T-helper 1 cell treated with Interleukin-12 subunit alpha and Interleukin-12 subunit beta and Interleukin-4 antibody, amounts not matched to agents 30 ng/mL and 1 ng/mL, for 36 hours (primary cell): ENCODE data around the gene LYZL2. TPM values are rescaled to one million over a fixed set of nuclear protein-coding genes. Genes with fewer than 3 reads are reported as not detected.
"Not testable (repeated sequence)": the region's sequence is repeated elsewhere in the genome, so short reads cannot be mapped to it uniquely, and the experiment has no call there.

Experiments
- intact Hi-C: fragments of 100-400 bp; cut with micrococcal nuclease; formaldehyde crosslinking; loops from one replicate; pipeline ENCODE4 v1.15.1; 2024
- total RNA-seq: library from RNA; stranded (reverse); gene quantifications from 2 replicates; pipeline ENCODE4 v1.2.3, GENCODE V29; 2022

Gene LYZL2
- total RNA-seq, 1 donor from 2014 or later, result not detected

GRCh38 chr10:30639946-30640786, 10.6 kb upstream of the LYZL2 start:
- intact Hi-C loops, result loop anchor here (1.0 kb wide), 3 partner anchors 78 to 1168 kb away; no protein-coding TSS in a partner anchor

GRCh38 chr10:30637881-30638467, 8.4 kb upstream of the LYZL2 start:
- intact Hi-C loops, result no loop called here

- intact Hi-C loops, result no loop called here
These were observed 1.6 kb upstream of the LYZL2 start for GRCh38 chr10:30631188-30631587.

GRCh38 chr10:30630571-30630970, 1.0 kb upstream of the LYZL2 start:
- intact Hi-C loops, result no loop called here

- intact Hi-C loops, result not testable (repeated sequence)
These were observed 977 bp downstream of the LYZL2 start for GRCh38 chr10:30628576-30628975.

- intact Hi-C loops, result not testable (repeated sequence)
These were observed 2.7 kb downstream of the LYZL2 start for GRCh38 chr10:30626837-30627236.

GRCh38 chr10:30626196-30626595, 3.4 kb downstream of the LYZL2 start:
- intact Hi-C loops, result not testable (repeated sequence)

- intact Hi-C loops, result no loop called here
These were observed 4.5 kb downstream of the LYZL2 start for GRCh38 chr10:30625080-30625479.

- intact Hi-C loops, result no loop called here
These were observed 9.6 kb downstream of the LYZL2 start for GRCh38 chr10:30619966-30620365.

- intact Hi-C loops, result no loop called here
These were observed 12.5 kb downstream of the LYZL2 start for GRCh38 chr10:30617070-30617469.

- intact Hi-C loops, result not testable (repeated sequence)
These were observed 18.5 kb downstream of the LYZL2 start for GRCh38 chr10:30611041-30611440.

GRCh38 chr10:30607814-30608213, 21.7 kb downstream of the LYZL2 start:
- intact Hi-C loops, result no loop called here

- intact Hi-C loops, result no loop called here
These were observed 23.2 kb downstream of the LYZL2 start for GRCh38 chr10:30606313-30606712.

- intact Hi-C loops, result not testable (repeated sequence)
These were observed 24.0 kb downstream of the LYZL2 start for GRCh38 chr10:30605341-30606121.

GRCh38 chr10:30603589-30603988, 26.0 kb downstream of the LYZL2 start:
- intact Hi-C loops, result no loop called here

GRCh38 chr10:30602747-30603146, 26.8 kb downstream of the LYZL2 start:
- intact Hi-C loops, result no loop called here

GRCh38 chr10:30600005-30600404, 29.5 kb downstream of the LYZL2 start:
- intact Hi-C loops, result no loop called here

GRCh38 chr10:30598105-30598776, 31.3 kb downstream of the LYZL2 start:
- intact Hi-C loops, result no loop called here

GRCh38 chr10:30597433-30597824, 32.1 kb downstream of the LYZL2 start:
- intact Hi-C loops, result not testable (repeated sequence)

GRCh38 chr10:30596493-30597432, 32.8 kb downstream of the LYZL2 start:
- intact Hi-C loops, result not testable (repeated sequence)
